Progenitor cell of endocrine pancreas (in vitro differentiated cells): Measurements from ENCODE around the gene MECP2. TPM values are rescaled to one million over a fixed set of nuclear protein-coding genes. Genes with fewer than 3 reads are reported as not detected.
"Not testable (repeated sequence)": the region's sequence is repeated elsewhere in the genome, so short reads cannot be mapped to it uniquely, and the experiment has no call there.

Experiments used
- DNase-seq: peaks from one replicate; pipeline ENCODE4 v3.0.0; 2021; ENCODE audit warnings: low spot score; ENCODE audit not compliant: unreplicated experiment
- H3K27ac Mint-ChIP-seq: 2 replicates; pipeline ENCODE4 v1.8.0; 2021; ENCODE audit warnings: mild to moderate bottlenecking, moderate library complexity, mixed read lengths
- H3K27me3 Mint-ChIP-seq: 2 replicates; pipeline ENCODE4 v1.8.0; 2021; ENCODE audit warnings: mixed read lengths
- H3K36me3 Mint-ChIP-seq: 2 replicates; pipeline ENCODE4 v1.8.0; 2022; ENCODE audit warnings: mixed read lengths; ENCODE audit not compliant: insufficient read depth
- H3K4me1 Mint-ChIP-seq: 2 replicates; pipeline ENCODE4 v1.8.0; 2021; ENCODE audit warnings: low read depth, mixed read lengths
- H3K4me3 Mint-ChIP-seq: 2 replicates; pipeline ENCODE4 v1.8.0; 2021; ENCODE audit warnings: low read depth, mild to moderate bottlenecking, moderate library complexity, mixed read lengths
- H3K9me3 Mint-ChIP-seq: 2 replicates; pipeline ENCODE4 v1.8.0; 2021; ENCODE audit warnings: low read depth, mixed read lengths
- total RNA-seq: library from RNA; stranded (reverse); gene quantifications from 2 replicates; pipeline ENCODE4 v1.2.1, GENCODE V29; 2021
- TF ChIP-seq, protein P1 (sequence below): fragments of 200-600 bp; sonication (generic); IDR thresholded peaks from one replicate; pipeline ENCODE4 v1.5.0; 2021; ENCODE audit warnings: antibody characterized with exemption, mild to moderate bottlenecking; ENCODE audit not compliant: unreplicated experiment

The MECP2 gene
- total RNA-seq, 1 donor from 2014 or later = 47.6 TPM

DNA sequence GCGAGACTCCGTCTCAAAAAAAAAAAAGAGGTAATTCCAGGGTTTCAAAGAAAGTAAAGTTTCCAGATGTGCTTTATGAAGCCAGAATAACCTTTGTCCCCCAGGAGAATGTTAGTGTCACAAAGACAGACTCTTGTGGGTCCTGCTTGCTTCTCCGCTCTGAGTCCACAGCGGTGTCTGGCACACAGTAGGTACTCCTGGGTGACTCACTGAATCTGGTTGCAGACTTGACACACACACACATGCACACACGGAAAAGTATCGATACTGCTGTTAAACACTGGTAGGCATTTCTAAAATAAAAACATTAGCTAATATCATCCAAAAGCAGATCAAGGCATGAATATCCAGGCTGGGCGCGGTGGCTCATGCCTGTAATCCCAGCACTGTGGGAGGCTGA is 102.0 kb downstream of the MECP2 start:
- Mint-ChIP-seq H3K27me3 (no peaks in the 10 kb centered on the region), H3K9me3 (peaks cover 6% of the 10 kb centered on the region), H3K4me3 (no peak overlapping the region), H3K4me1 (peaks cover 2% of the 10 kb centered on the region), H3K27ac (no peak overlapping the region), H3K36me3 (peaks cover 2% of the 10 kb centered on the region)
- TF ChIP-seq, protein P1, sequence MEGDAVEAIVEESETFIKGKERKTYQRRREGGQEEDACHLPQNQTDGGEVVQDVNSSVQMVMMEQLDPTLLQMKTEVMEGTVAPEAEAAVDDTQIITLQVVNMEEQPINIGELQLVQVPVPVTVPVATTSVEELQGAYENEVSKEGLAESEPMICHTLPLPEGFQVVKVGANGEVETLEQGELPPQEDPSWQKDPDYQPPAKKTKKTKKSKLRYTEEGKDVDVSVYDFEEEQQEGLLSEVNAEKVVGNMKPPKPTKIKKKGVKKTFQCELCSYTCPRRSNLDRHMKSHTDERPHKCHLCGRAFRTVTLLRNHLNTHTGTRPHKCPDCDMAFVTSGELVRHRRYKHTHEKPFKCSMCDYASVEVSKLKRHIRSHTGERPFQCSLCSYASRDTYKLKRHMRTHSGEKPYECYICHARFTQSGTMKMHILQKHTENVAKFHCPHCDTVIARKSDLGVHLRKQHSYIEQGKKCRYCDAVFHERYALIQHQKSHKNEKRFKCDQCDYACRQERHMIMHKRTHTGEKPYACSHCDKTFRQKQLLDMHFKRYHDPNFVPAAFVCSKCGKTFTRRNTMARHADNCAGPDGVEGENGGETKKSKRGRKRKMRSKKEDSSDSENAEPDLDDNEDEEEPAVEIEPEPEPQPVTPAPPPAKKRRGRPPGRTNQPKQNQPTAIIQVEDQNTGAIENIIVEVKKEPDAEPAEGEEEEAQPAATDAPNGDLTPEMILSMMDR = no peak
- DNase-seq = no peak

DNA sequence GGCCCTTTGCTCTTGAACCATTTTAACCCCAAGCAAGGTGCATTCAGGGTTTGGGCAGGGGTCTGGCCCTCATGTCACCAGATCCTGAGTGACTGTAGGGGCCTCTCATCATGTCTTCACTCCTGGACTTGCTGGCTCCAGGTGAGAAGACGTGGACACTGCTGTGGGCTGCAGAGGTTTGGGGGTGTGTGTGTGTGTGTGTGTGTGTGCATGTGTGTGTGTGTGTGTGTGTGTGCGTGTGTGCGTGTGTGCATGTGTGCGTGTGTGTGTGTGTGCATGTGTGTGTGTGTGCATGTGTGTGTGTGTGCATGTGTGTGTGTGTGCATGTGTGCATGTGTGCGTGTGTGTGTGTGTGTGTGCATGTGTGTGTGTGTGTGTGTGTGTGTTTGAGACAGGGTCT is 103.1 kb downstream of the MECP2 start:
- not testable (repeated sequence) for H3K4me3 Mint-ChIP-seq, H3K4me1 Mint-ChIP-seq, DNase-seq, H3K9me3 Mint-ChIP-seq, H3K27ac Mint-ChIP-seq, H3K36me3 Mint-ChIP-seq, H3K27me3 Mint-ChIP-seq

DNA sequence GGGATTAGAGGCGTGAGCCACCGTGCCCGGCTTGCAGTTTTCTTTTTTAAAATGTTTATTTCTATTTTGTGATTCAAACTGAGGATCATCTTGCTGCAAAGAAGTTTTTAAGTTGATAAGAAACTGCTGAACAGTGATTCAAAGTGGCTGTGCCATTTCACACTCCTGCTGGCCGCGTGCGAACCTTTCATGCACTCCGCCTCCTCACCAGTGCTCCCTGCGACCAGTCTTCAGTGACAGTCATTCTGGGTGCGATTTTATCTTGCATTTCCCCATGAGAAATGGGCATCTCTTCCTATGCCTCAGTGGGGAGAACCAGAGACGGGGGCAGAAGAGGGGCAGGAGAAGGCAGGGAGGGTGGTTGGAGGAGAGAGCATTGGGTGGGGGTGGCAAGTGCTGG is 103.5 kb downstream of the MECP2 start:
- no peak overlapping the region for H3K4me3 Mint-ChIP-seq
- TF ChIP-seq, protein P1 = no peak
- no peak for DNase-seq
- no peaks in the 10 kb centered on the region for H3K4me1 Mint-ChIP-seq
- H3K27ac Mint-ChIP-seq = no peak overlapping the region
- H3K36me3 Mint-ChIP-seq = peaks cover 2% of the 10 kb centered on the region
- no peaks in the 10 kb centered on the region for H3K27me3 Mint-ChIP-seq
- peaks cover 3% of the 10 kb centered on the region for H3K9me3 Mint-ChIP-seq

DNA sequence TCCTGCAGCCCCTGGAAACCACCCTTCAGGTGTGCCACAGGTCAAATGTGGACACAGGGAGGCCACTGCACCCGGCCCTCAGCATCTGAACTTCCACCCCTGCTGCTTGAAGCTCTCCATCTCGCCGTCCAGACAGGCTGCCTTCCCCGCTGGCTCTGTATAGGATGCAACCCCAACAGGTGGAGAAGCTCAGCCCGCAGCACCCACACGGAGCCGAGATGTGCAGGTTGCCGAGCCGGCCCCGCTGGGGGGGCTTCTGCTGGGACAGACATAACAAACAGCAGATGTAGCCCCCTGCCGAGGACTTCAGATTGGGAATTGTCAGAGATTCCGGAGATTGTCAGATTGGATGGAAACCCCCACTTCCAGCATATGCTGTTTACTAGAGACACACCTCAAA is 104.4 kb downstream of the MECP2 start:
- no peaks in the 10 kb centered on the region for H3K4me1 Mint-ChIP-seq
- no peaks in the 10 kb centered on the region for H3K27me3 Mint-ChIP-seq
- TF ChIP-seq, protein P1 = no peak
- H3K36me3 Mint-ChIP-seq = peaks cover 2% of the 10 kb centered on the region
- H3K4me3 Mint-ChIP-seq = no peak overlapping the region
- H3K9me3 Mint-ChIP-seq = peaks cover 3% of the 10 kb centered on the region
- H3K27ac Mint-ChIP-seq = peak overlapping the region; percentile 71
- DNase-seq = no peak

DNA sequence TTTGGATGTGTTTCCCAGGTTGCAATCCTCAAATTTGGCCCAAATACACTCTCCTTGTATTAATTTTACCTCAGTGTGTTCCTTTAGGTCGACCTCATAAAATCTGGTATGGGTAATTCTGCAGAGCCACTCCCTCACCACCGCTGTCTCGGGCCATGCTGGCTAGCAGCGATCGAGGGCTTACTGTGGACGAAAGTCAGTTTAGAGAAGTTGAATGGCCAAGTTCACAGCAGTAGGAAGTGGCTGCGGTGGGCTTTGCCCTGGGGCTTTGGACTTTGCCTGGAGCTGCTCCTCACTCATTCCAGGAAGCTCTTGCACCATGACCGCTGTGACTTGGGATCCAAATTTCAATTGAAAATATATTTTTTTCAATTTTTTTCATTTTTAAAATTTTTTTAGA is 105.3 kb downstream of the MECP2 start:
- no peak overlapping the region for H3K27ac Mint-ChIP-seq
- no peak overlapping the region for H3K4me3 Mint-ChIP-seq
- H3K27me3 Mint-ChIP-seq = no peaks in the 10 kb centered on the region
- no peak for DNase-seq
- peaks cover 3% of the 10 kb centered on the region for H3K9me3 Mint-ChIP-seq
- TF ChIP-seq, protein P1 = no peak
- H3K36me3 Mint-ChIP-seq = peaks cover 2% of the 10 kb centered on the region
- H3K4me1 Mint-ChIP-seq = no peaks in the 10 kb centered on the region

DNA sequence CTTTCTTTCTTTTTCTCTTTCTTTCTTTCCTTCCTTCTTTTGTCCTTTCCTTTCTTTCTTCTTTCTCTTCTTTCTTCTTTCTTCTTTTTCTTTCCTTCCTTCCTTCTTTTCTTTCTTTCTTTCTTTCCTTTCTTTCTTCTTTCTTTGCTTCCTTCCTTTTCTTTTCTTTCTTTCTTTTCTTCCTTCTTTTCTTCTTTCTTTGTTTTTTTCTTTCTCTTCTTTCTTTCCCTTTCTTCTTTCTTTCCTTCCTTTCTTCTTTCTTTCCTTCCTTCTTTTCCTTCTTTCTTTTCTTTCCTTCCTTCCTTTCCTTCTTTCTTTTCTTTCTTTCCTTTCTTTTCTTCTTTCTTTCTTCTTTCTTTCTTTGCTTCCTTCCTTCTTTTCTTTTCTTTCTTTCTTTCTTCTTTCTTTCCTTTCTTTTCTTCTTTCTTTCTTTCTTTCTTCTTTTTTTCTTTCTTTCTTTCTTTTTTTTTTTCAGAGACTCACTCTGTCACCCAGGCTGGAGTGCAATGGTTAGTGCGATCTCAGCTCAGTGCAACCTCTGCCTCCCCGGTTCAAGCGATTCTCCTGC is 106.4 kb downstream of the MECP2 start:
- H3K4me3 Mint-ChIP-seq = no peak overlapping the region
- H3K36me3 Mint-ChIP-seq = peaks cover 2% of the 10 kb centered on the region
- DNase-seq = no peak
- TF ChIP-seq, protein P1 = no peak
- H3K27me3 Mint-ChIP-seq = no peaks in the 10 kb centered on the region
- H3K27ac Mint-ChIP-seq = no peak overlapping the region
- H3K9me3 Mint-ChIP-seq = no peaks in the 10 kb centered on the region
- H3K4me1 Mint-ChIP-seq = no peaks in the 10 kb centered on the region
